Uterus (tissue), 4 donors: ENCODE measurements around the gene FANCE. TPM values are rescaled to one million over a fixed set of nuclear protein-coding genes. Genes with fewer than 3 reads are reported as not detected.

ENCODE experiments used
- DNase-seq, 2 donors: peaks; one replicate each; pipeline ENCODE4 v3.0.0-alpha.2; 2019 to 2020
- H3K27ac ChIP-seq, 2 donors: fragments of 200-600 bp; sonication (generic); 1 replicate in 1 of 2; 2 replicates in 1 of 2; pipeline ENCODE4 v1.5.1; 2016 to 2018
- H3K27me3 ChIP-seq, 2 donors: fragments of 200-600 bp; sonication (generic); one replicate each; pipeline ENCODE4 v1.5.1; 2018 to 2019; ENCODE audit warnings: control low read depth in 1 of 2
- H3K36me3 ChIP-seq, 2 donors: fragments of 200-600 bp; sonication (generic); one replicate each; pipeline ENCODE4 v1.5.1; 2019; ENCODE audit warnings: control low read depth in 1 of 2
- H3K4me1 ChIP-seq, 2 donors: fragments of 200-600 bp; sonication (generic); one replicate each; pipeline ENCODE4 v1.5.1; 2018 to 2019; ENCODE audit warnings: control low read depth in 1 of 2
- H3K4me3 ChIP-seq, 2 donors: fragments of 200-600 bp; sonication (generic); 1 replicate in 1 of 2; 2 replicates in 1 of 2; pipeline ENCODE4 v1.5.1; 2018 to 2019; ENCODE audit warnings: mild to moderate bottlenecking in 1 of 2
- H3K9me3 ChIP-seq, 2 donors: fragments of 200-600 bp; sonication (generic); one replicate each; pipeline ENCODE4 v1.5.1; 2019; ENCODE audit warnings: control low read depth in 1 of 2
- POLR2A ChIP-seq, 2 donors: fragments of 450-650 bp; IDR thresholded peaks; one replicate each; pipeline ENCODE4 v1.6.1; 2016; ENCODE audit warnings: antibody characterized with exemption in 2 of 2, mild to moderate bottlenecking in 1 of 2, moderate library complexity in 1 of 2
- intact Hi-C: fragments of 100-400 bp; cut with DNase I; formaldehyde crosslinking; loops from one replicate; pipeline ENCODE4 v1.15.1; 2023; ENCODE audit warnings: low total_unique reads
- total RNA-seq, 4 donors: library from RNA; depleted of rRNA in 3 of 4; stranded (reverse); fragments of >200 nt in 3 of 4; gene quantifications; one replicate each; pipeline versions ENCODE4 v1.1.0 to v1.2.4, GENCODE V29; 2014 to 2023
- TF ChIP-seq, protein P1 (sequence below), 4 experiments: fragments of 200-600 bp in 2 of 4; fragments of 450-650 bp in 2 of 4; sonication (generic) in 2 of 4; IDR thresholded peaks; one replicate each; pipeline ENCODE4 v1.5.1; 2016 to 2019; ENCODE audit warnings: antibody characterized with exemption in 4 of 4, mild to moderate bottlenecking in 2 of 4, moderate library complexity in 1 of 4
- donor health status: DM: yes; HTN: yes; CAD: no.

Gene FANCE
- total RNA-seq, 4 donors from 2014 or later = 9.6 to 19.1 (median 11.4) TPM

DNA sequence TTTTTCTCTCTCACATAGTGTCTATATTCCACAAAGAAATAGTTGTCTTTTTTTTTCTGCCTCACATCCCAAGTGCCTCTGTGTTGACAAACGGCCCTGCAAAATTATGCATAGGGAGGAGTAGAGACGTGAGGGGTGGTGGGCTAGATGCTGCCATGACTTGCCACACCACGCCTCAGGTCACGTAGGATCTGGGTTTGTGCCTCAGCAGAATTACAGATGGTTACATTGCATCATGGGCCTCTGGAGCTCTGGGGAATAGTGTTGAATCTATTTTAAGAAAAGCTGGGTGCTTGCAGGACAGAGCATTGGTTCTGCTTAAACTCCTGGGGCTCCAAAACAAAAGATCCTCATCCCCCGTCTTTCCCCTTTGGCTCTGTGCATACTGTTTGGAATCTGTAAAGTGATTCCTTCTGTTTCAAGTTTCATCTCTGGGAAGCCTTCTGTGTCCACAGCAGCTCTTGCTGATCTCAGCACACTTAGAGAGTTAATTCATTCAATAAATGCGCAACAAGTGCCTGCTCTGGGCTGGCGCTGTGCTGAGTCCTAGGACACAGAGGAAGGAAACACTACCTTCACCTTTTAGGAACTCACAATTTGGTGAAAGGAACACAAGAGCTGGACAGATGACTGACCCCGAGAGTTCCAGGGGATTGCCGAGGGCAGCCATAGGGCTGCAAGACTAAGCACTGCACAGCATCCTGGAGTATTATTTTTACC lies 2.4 kb downstream of the FANCE start:
- H3K27me3 ChIP-seq = no peaks in the 10 kb centered on the region
- DNase-seq = no peak
- intact Hi-C loops = no loop called here
- no peak overlapping the region for H3K27ac ChIP-seq
- no peaks in the 10 kb centered on the region for H3K9me3 ChIP-seq
- H3K36me3 ChIP-seq = no peaks in the 10 kb centered on the region
- no peak overlapping the region for H3K4me3 ChIP-seq
- no peaks in the 10 kb centered on the region for H3K4me1 ChIP-seq
- no peak for TF ChIP-seq POLR2A (IDR thresholded peaks at IDR 0.05)
- TF ChIP-seq, protein P1, sequence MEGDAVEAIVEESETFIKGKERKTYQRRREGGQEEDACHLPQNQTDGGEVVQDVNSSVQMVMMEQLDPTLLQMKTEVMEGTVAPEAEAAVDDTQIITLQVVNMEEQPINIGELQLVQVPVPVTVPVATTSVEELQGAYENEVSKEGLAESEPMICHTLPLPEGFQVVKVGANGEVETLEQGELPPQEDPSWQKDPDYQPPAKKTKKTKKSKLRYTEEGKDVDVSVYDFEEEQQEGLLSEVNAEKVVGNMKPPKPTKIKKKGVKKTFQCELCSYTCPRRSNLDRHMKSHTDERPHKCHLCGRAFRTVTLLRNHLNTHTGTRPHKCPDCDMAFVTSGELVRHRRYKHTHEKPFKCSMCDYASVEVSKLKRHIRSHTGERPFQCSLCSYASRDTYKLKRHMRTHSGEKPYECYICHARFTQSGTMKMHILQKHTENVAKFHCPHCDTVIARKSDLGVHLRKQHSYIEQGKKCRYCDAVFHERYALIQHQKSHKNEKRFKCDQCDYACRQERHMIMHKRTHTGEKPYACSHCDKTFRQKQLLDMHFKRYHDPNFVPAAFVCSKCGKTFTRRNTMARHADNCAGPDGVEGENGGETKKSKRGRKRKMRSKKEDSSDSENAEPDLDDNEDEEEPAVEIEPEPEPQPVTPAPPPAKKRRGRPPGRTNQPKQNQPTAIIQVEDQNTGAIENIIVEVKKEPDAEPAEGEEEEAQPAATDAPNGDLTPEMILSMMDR (IDR thresholded peaks at IDR 0.05) = no peak

DNA sequence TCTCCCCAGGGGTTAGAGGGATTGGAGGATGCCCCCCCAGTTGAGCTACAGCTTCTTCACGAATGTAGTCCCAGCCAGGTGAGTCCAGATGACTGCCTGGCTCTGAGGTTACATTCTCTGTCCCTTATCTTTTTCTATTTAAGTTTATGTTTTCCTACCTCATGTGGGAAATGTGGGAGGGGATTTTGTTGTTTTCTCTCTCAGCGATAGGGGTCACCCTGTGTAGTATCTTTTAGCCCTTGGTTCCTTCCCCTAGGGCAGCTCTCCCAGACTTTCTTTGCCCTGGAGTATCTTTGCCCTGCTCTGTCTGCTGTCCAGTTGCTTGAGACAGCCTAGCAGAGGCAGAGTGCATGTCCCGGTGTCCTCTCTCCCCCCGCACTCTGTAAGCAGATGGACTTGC lies 5.8 kb downstream of the FANCE start:
- TF ChIP-seq, protein P1 (IDR thresholded peaks at IDR 0.05) = no peak
- no peak for TF ChIP-seq POLR2A (IDR thresholded peaks at IDR 0.05)
- no peak overlapping the region for H3K4me3 ChIP-seq
- H3K36me3 ChIP-seq = no peaks in the 10 kb centered on the region
- H3K27ac ChIP-seq = no peak overlapping the region
- no peak for DNase-seq
- H3K4me1 ChIP-seq = no peaks in the 10 kb centered on the region
- no peaks in the 10 kb centered on the region for H3K27me3 ChIP-seq
- no peaks in the 10 kb centered on the region for H3K9me3 ChIP-seq
- intact Hi-C loops = no loop called here

DNA sequence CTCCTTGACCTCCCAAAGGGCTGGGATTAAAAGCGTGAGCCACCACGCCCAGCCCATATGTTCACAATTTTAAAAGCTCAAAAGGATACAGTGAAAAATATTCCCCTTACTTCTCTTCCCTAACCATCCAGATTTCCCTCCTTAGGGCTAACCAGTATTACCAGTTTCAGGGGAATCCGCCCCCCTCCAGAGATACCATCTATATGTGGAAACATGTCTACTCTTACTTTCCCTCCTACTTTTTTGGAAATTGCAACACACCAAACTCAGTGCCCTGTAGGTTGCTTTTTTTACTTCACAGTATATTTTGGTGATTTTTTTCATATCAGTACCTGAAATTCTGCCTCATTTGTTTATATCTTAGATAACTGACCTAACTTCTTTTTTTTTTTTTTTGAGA lies 9.1 kb downstream of the FANCE start:
- no peak for DNase-seq
- Histone ChIP-seq H3K27ac (no peak overlapping the region), H3K9me3 (no peaks in the 10 kb centered on the region), H3K4me3 (no peak overlapping the region), H3K4me1 (no peaks in the 10 kb centered on the region), H3K36me3 (no peaks in the 10 kb centered on the region), H3K27me3 (no peaks in the 10 kb centered on the region)
- TF ChIP-seq POLR2A (IDR thresholded peaks at IDR 0.05) = no peak
- TF ChIP-seq, protein P1 (IDR thresholded peaks at IDR 0.05) = no peak
- intact Hi-C loops = no loop called here

DNA sequence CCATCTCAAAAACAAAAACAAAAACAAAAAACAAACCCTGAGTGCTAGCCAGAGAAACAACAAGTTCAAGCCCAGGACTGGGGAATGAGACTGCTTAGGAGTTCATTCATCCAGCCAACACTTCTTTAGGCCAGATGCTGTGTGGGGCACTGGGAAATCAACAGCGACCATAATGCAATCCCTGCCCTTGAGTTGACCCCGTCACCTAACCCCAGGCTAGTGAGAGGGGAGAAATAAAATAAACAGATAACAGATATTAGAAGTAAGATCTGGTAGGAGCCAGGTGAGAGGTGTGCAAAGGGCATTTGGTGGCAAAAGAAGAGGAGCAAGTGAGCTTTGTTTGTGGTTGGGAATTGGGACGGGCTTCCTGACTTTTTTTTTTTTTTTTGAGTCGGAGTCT lies 11.2 kb downstream of the FANCE start:
- no peak for TF ChIP-seq POLR2A (IDR thresholded peaks at IDR 0.05)
- TF ChIP-seq, protein P1 (IDR thresholded peaks at IDR 0.05) = no peak
- no peaks in the 10 kb centered on the region for H3K36me3 ChIP-seq
- no peaks in the 10 kb centered on the region for H3K4me1 ChIP-seq
- no peak for DNase-seq
- no peaks in the 10 kb centered on the region for H3K9me3 ChIP-seq
- no peak overlapping the region for H3K4me3 ChIP-seq
- H3K27me3 ChIP-seq = no peaks in the 10 kb centered on the region
- intact Hi-C loops = no loop called here
- no peak overlapping the region for H3K27ac ChIP-seq

DNA sequence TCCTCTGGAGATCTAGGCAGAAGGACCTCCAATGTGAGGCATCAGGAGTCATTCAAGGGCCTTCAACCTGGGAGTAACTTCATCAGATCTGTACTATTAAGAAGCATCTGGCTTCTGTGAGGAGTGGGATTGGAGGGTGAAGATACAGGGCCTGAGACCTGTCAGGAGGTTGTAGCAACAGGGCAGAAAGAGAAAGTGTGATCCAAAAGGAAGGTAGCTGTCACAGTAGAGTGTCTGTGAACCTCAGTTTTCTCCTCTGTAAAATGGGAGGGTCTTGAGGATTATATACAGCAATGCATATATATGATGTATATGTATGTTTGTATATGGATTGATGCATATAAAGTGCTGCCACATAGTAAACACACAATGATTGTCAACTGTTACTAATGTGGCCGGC lies 13.5 kb downstream of the FANCE start:
- no peak for TF ChIP-seq POLR2A (IDR thresholded peaks at IDR 0.05)
- TF ChIP-seq, protein P1 (IDR thresholded peaks at IDR 0.05) = no peak
- no peaks in the 10 kb centered on the region for H3K9me3 ChIP-seq
- H3K27me3 ChIP-seq = no peaks in the 10 kb centered on the region
- H3K4me1 ChIP-seq = peaks cover 0 to 7% of the 10 kb centered on the region in 2 donors
- intact Hi-C loops = no loop called here
- H3K36me3 ChIP-seq = no peaks in the 10 kb centered on the region
- H3K27ac ChIP-seq = no peak overlapping the region
- DNase-seq = no peak
- H3K4me3 ChIP-seq = no peak overlapping the region
